Panc1 (cell line): ENCODE data around the gene ABHD12. TPM values are rescaled to one million over a fixed set of nuclear protein-coding genes. Genes with fewer than 3 reads are reported as not detected.

ENCODE experiments used
- ATAC-seq: fragments of 200-7000 bp; cut with Tn5 transposase; 2 replicates; pipeline ENCODE4 v1.9.1; 2020; ENCODE audit warnings: mild to moderate bottlenecking, moderate library complexity
- BruUV-seq: library from RNA; stranded (reverse); fragments of 400-500 nt; replicated peaks from 2 replicates; lab custom pipeline; 2021; lab: Mats Ljungman, UMichigan
- CTCF ChIA-PET: fragments of 300-600 bp; sonication (Branson Sonifier 250); formaldehyde crosslinking; loops from one replicate; lab custom pipeline; 2022; ENCODE audit warnings: antibody characterized with exemption; lab: Charles Lee
- POLR2A ChIA-PET: fragments of 300-600 bp; sonication (Branson Sonifier 250); formaldehyde crosslinking; loops from one replicate; lab custom pipeline; 2022; ENCODE audit warnings: antibody characterized with exemption; lab: Charles Lee
- DNase-seq: peaks from one replicate; pipeline ENCODE4 v3.0.0-alpha.2; 2010; ENCODE audit warnings: low read depth, low spot score
- H3K27ac ChIP-seq: 2 replicates; pipeline ENCODE4 v1.5.1; 2011; ENCODE audit warnings: mild to moderate bottlenecking, low read length, inconsistent platforms
- H3K27me3 ChIP-seq: fragments of 200-500 bp; sonication (Bioruptor generic); 2 replicates; pipeline ENCODE4 v1.6.0; 2014; ENCODE audit warnings: low read length, inconsistent platforms; ENCODE audit not compliant: control insufficient read depth, insufficient read depth
- H3K36me3 ChIP-seq: fragments of 200-500 bp; sonication (Bioruptor generic); 2 replicates; pipeline ENCODE4 v1.5.1; 2014; ENCODE audit warnings: inconsistent platforms, mild to moderate bottlenecking, low read length, moderate library complexity; ENCODE audit not compliant: control insufficient read depth, insufficient read depth
- H3K4me1 ChIP-seq: 2 replicates; pipeline ENCODE4 v1.5.1; 2011; ENCODE audit warnings: inconsistent platforms, mild to moderate bottlenecking, low read length, moderate library complexity; ENCODE audit not compliant: control insufficient read depth, insufficient read depth
- H3K4me3 ChIP-seq, 2 experiments: 2 replicates each; pipeline ENCODE4 v1.5.1; 2011 to 2012; ENCODE audit warnings: low read depth in 2 of 2, low read length in 2 of 2, mild to moderate bottlenecking in 2 of 2, inconsistent platforms in 1 of 2, moderate library complexity in 1 of 2
- H3K9me3 ChIP-seq: fragments of 200-500 bp; sonication (Bioruptor generic); 2 replicates; pipeline ENCODE4 v1.5.1; 2014; ENCODE audit warnings: low read depth, mild to moderate bottlenecking, inconsistent platforms, low read length, moderate library complexity; ENCODE audit not compliant: control insufficient read depth, insufficient read depth
- CTCF ChIP-seq: fragments of 450-650 bp; IDR thresholded peaks from 2 replicates; pipeline ENCODE4 v1.5.1; 2017; ENCODE audit warnings: mild to moderate bottlenecking
- POLR2AphosphoS5 ChIP-seq: IDR thresholded peaks from 2 replicates; pipeline ENCODE4 v1.6.1; 2012; ENCODE audit warnings: mild to moderate bottlenecking, low read depth, low read length, moderate library complexity
- REST ChIP-seq, 2 experiments: IDR thresholded peaks; 2 replicates each; pipeline ENCODE4 v1.6.1; 2011 to 2012; ENCODE audit warnings: low read depth in 2 of 2, control low read depth in 1 of 2, low read length in 1 of 2, mild to moderate bottlenecking in 1 of 2, moderate library complexity in 1 of 2; ENCODE audit not compliant: insufficient read depth in 1 of 2
- SIN3A ChIP-seq: IDR thresholded peaks from 2 replicates; pipeline ENCODE4 v1.6.1; 2012; ENCODE audit warnings: low read depth, mild to moderate bottlenecking, low read length, moderate library complexity, borderline replicate concordance; ENCODE audit not compliant: insufficient read depth
- TCF7L2 ChIP-seq: IDR thresholded peaks from 2 replicates; pipeline ENCODE4 v1.6.1; 2011; ENCODE audit warnings: mild to moderate bottlenecking, low read depth, low read length, inconsistent platforms
- in situ Hi-C: cut with HindIII; loops from 2 replicates; pipeline ENCODE4 v1.10.0; 2016; ENCODE audit warnings: low sequenced_read_pairs, low pct_unique_long_range_greater_than_20kb
- intact Hi-C: fragments of 100-400 bp; cut with micrococcal nuclease; formaldehyde crosslinking; loops from one replicate; pipeline ENCODE4 v1.10.0; 2022; ENCODE audit not compliant: unreplicated experiment
- total RNA-seq: library from RNA; stranded (reverse); gene quantifications from one replicate; pipeline ENCODE4 v1.2.1, GENCODE V29; 2021; ENCODE audit not compliant: unreplicated experiment

The ABHD12 gene
- total RNA-seq, 1 experiment from 2014 or later: 90.9 TPM

GRCh38 chr20:25364180-25364788 lies 26.4 kb downstream of the ABHD12 start:
- in situ Hi-C loops: no loop called here
- no peak for TF ChIP-seq CTCF
- no peak for TF ChIP-seq REST (IDR thresholded peaks at IDR 0.05; ENCODE audit: insufficient read depth in 1 of 2, low read depth in 2 of 2, low read length in 1 of 2)
- TF ChIP-seq POLR2AphosphoS5: no peak
- no peak for TF ChIP-seq TCF7L2
- TF ChIP-seq SIN3A: no peak
- Histone ChIP-seq H3K9me3 (no peaks in the 10 kb centered on the region), H3K4me1 (peaks cover 11% of the 10 kb centered on the region), H3K36me3 (no peaks in the 10 kb centered on the region), H3K27ac (no peak overlapping the region), H3K4me3 (no peak overlapping the region), H3K27me3 (no peaks in the 10 kb centered on the region)
- CTCF ChIA-PET: no interaction called here
- POLR2A ChIA-PET: no interaction called here
- no TSS peak for BruUV-seq
- ATAC-seq (no peak), DNase-seq (no peak)
- intact Hi-C loops: no loop called here

- TF ChIP-seq REST (IDR thresholded peaks at IDR 0.05; ENCODE audit: insufficient read depth in 1 of 2, low read depth in 2 of 2, low read length in 1 of 2) (no peak), POLR2AphosphoS5 (no peak), SIN3A (no peak), TCF7L2 (no peak), CTCF (no peak)
- Histone ChIP-seq H3K27ac (peak overlapping the region; percentile 64), H3K4me1 (peaks cover 20% of the 10 kb centered on the region), H3K36me3 (no peaks in the 10 kb centered on the region), H3K27me3 (no peaks in the 10 kb centered on the region), H3K4me3 (no peak overlapping the region), H3K9me3 (no peaks in the 10 kb centered on the region)
- intact Hi-C loops (no loop called here), in situ Hi-C loops (no loop called here)
- ATAC-seq: peak; percentile 53; the same call in 1 of the 2 replicates
- CTCF ChIA-PET: no interaction called here
- POLR2A ChIA-PET: interaction anchor here (0.8 kb wide), 1 partner anchor 15 kb away, joined by 4 read pairs; no protein-coding TSS in a partner anchor
- BruUV-seq: no TSS peak
- no peak for DNase-seq
Measured at GRCh38 chr20:25361287-25361683, 29.4 kb downstream of the ABHD12 start.
